ENCODE results near the gene PTPRR.

PTPRR gene

GRCh38 chr12:70756791-70757190, 163.7 kb downstream of the PTPRR start:
- no peak for TF ChIP-seq CTCF (IDR thresholded peaks at IDR 0.05; ENCODE audit: low read depth, low read length, missing control alignments)
- DNase-seq (ENCODE audit: extremely low read depth, low read depth): no peak
- H3K4me3 ChIP-seq (replicated peaks; ENCODE audit: low read depth, low read length): no peak overlapping the region

- DNase-seq (ENCODE audit: extremely low read depth, low read depth): no peak
- no peak for TF ChIP-seq CTCF (IDR thresholded peaks at IDR 0.05; ENCODE audit: low read depth, low read length, missing control alignments)
These were observed 164.4 kb downstream of the PTPRR start for GRCh38 chr12:70756118-70756517.

GRCh38 chr12:70754330-70754741, 166.2 kb downstream of the PTPRR start:
- DNase-seq (ENCODE audit: extremely low read depth, low read depth): no peak
- TF ChIP-seq CTCF (IDR thresholded peaks at IDR 0.05; ENCODE audit: low read depth, low read length, missing control alignments): no peak
- no peak overlapping the region for H3K4me3 ChIP-seq (replicated peaks; ENCODE audit: low read depth, low read length)

More at GRCh38 chr12:70756118-70756517, 164.4 kb downstream of the PTPRR start:
- H3K4me3 ChIP-seq (replicated peaks; ENCODE audit: low read depth, low read length): no peak overlapping the region

GRCh38 chr12:70752327-70752726, 168.2 kb downstream of the PTPRR start:
- DNase-seq (ENCODE audit: extremely low read depth, low read depth): no peak
- H3K4me3 ChIP-seq (replicated peaks; ENCODE audit: low read depth, low read length): no peak overlapping the region
- TF ChIP-seq CTCF (IDR thresholded peaks at IDR 0.05; ENCODE audit: low read depth, low read length, missing control alignments): no peak

GRCh38 chr12:70749931-70750330, 170.6 kb downstream of the PTPRR start:
- no peak for DNase-seq (ENCODE audit: extremely low read depth, low read depth)
- no peak overlapping the region for H3K4me3 ChIP-seq (replicated peaks; ENCODE audit: low read depth, low read length)
- TF ChIP-seq CTCF (IDR thresholded peaks at IDR 0.05; ENCODE audit: low read depth, low read length, missing control alignments): no peak

GRCh38 chr12:70748809-70749208, 171.7 kb downstream of the PTPRR start:
- DNase-seq (ENCODE audit: extremely low read depth, low read depth): no peak
- TF ChIP-seq CTCF (IDR thresholded peaks at IDR 0.05; ENCODE audit: low read depth, low read length, missing control alignments): no peak
- H3K4me3 ChIP-seq (replicated peaks; ENCODE audit: low read depth, low read length): no peak overlapping the region
